Vagina (tissue), 2 donors: Measurements from ENCODE around the gene ZNF687.

ENCODE experiments used
- POLR2AphosphoS5 ChIP-seq, 2 donors: sonication (generic); formaldehyde crosslinking; IDR thresholded peaks; one replicate each; pipeline ENCODE4 v1.9.0; 2017; ENCODE audit warnings: antibody characterized with exemption in 2 of 2, mild to moderate bottlenecking in 2 of 2, low read depth in 1 of 2; ENCODE audit not compliant: insufficient read depth in 1 of 2
- TF ChIP-seq, protein P1 (sequence below), 3 experiments: fragments of 450-650 bp in 2 of 3; fragments of 200-600 bp in 1 of 3; sonication (generic) in 1 of 3; IDR thresholded peaks; one replicate each; pipeline ENCODE4 v1.5.1; 2017 to 2019; ENCODE audit warnings: antibody characterized with exemption in 3 of 3, mild to moderate bottlenecking in 2 of 3, moderate library complexity in 2 of 3

DNA sequence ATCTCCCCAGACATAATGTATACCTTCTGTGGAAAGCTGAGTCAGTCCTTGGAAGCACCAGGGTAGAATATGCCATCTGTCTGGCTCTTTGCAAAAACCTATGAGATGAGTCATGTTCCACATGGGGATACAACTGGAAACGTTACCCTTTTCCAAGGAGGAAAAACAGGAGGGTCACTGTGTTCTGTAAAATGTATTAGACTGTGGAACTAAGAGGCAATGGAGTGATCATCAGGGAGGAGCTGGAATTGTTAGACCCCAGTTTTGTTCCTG is 43.7 kb upstream of the ZNF687 start:
- TF ChIP-seq, protein P1, sequence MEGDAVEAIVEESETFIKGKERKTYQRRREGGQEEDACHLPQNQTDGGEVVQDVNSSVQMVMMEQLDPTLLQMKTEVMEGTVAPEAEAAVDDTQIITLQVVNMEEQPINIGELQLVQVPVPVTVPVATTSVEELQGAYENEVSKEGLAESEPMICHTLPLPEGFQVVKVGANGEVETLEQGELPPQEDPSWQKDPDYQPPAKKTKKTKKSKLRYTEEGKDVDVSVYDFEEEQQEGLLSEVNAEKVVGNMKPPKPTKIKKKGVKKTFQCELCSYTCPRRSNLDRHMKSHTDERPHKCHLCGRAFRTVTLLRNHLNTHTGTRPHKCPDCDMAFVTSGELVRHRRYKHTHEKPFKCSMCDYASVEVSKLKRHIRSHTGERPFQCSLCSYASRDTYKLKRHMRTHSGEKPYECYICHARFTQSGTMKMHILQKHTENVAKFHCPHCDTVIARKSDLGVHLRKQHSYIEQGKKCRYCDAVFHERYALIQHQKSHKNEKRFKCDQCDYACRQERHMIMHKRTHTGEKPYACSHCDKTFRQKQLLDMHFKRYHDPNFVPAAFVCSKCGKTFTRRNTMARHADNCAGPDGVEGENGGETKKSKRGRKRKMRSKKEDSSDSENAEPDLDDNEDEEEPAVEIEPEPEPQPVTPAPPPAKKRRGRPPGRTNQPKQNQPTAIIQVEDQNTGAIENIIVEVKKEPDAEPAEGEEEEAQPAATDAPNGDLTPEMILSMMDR (IDR thresholded peaks at IDR 0.05), result no peak
- TF ChIP-seq POLR2AphosphoS5 (IDR thresholded peaks at IDR 0.05; ENCODE audit: insufficient read depth in 1 of 2, low read depth in 1 of 2), result no peak
